ENCODE measurements around the gene ARHGAP42. TPM values are rescaled to one million over a fixed set of nuclear protein-coding genes. Genes with fewer than 3 reads are reported as not detected.
A peak's percentile ranks its signal among the peaks of the same experiment; 100 is the strongest.

ARHGAP42 gene, protein sequence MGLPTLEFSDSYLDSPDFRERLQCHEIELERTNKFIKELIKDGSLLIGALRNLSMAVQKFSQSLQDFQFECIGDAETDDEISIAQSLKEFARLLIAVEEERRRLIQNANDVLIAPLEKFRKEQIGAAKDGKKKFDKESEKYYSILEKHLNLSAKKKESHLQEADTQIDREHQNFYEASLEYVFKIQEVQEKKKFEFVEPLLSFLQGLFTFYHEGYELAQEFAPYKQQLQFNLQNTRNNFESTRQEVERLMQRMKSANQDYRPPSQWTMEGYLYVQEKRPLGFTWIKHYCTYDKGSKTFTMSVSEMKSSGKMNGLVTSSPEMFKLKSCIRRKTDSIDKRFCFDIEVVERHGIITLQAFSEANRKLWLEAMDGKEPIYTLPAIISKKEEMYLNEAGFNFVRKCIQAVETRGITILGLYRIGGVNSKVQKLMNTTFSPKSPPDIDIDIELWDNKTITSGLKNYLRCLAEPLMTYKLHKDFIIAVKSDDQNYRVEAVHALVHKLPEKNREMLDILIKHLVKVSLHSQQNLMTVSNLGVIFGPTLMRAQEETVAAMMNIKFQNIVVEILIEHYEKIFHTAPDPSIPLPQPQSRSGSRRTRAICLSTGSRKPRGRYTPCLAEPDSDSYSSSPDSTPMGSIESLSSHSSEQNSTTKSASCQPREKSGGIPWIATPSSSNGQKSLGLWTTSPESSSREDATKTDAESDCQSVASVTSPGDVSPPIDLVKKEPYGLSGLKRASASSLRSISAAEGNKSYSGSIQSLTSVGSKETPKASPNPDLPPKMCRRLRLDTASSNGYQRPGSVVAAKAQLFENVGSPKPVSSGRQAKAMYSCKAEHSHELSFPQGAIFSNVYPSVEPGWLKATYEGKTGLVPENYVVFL
- 13.9 and 16.8 TPM in 2 replicates for total RNA-seq

DNA sequence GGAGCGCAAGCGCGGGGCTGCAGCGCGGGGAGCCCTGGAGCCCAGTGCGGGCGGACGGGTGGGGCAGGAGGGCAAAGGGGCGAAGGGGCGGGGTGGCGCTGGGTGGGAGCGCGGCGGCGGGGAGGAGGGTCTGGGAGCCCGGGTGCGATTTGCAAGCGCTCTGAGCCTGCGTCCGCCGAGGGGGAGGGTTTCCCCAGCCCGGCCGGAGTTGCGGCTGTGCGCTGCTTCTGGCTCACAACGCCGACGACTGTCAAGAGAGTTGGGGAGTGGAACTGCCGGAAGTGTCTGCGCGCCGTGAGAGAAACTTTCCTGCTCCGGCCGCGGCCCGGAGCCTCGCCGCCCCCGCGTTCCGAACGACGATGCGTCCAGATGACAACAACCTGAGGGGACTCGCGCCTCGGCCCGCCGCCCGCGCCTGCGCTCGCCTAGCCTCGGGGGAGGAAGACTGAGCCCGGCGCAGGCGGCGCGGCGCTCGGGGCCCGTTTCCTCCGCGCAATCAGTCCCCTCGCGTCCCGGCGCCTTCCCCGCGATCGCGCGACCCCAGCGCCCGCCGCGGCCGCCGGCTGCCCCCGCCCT is at the start of gene ARHGAP42:
TSS of gene ARHGAP42 (plus strand) at position 235 of the 576 bp plus-strand sequence. CDS start 391 bp downstream, outside the sequence.
- DNase-seq (ENCODE audit: low read depth), result peak; percentile 81
- TF ChIP-seq, protein P1, sequence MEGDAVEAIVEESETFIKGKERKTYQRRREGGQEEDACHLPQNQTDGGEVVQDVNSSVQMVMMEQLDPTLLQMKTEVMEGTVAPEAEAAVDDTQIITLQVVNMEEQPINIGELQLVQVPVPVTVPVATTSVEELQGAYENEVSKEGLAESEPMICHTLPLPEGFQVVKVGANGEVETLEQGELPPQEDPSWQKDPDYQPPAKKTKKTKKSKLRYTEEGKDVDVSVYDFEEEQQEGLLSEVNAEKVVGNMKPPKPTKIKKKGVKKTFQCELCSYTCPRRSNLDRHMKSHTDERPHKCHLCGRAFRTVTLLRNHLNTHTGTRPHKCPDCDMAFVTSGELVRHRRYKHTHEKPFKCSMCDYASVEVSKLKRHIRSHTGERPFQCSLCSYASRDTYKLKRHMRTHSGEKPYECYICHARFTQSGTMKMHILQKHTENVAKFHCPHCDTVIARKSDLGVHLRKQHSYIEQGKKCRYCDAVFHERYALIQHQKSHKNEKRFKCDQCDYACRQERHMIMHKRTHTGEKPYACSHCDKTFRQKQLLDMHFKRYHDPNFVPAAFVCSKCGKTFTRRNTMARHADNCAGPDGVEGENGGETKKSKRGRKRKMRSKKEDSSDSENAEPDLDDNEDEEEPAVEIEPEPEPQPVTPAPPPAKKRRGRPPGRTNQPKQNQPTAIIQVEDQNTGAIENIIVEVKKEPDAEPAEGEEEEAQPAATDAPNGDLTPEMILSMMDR (IDR thresholded peaks at IDR 0.05; ENCODE audit: insufficient read depth, low read depth, low read length), result no peak
- peak within 1 kb of the TSS; percentile 86 for H3K4me3 ChIP-seq (ENCODE audit: low read depth, low read length)

DNA sequence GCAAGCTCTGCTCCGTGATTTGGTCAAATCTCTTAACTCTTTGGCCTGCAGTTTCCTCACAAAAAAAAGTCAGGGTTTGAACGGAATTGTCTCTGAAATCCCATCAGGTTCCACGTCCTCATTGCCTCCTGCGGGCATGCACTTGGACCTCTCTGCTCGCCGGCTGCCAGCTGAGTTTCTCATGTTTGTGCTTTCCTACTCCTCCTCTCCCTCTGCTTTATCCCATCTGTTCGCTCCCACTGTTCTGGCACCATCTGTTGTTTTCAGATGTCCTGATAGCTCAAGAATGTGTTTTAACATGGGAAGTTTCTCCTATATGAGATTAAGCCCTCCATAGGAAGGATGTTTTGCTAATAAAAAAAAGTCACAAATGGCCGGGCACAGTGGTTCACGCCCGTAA is 49.4 kb upstream of the ARHGAP42 start:
- DNase-seq (ENCODE audit: low read depth), result peak; percentile 69
- TF ChIP-seq, protein P1 (IDR thresholded peaks at IDR 0.05; ENCODE audit: insufficient read depth, low read depth, low read length), result no peak
- H3K4me3 ChIP-seq (ENCODE audit: low read depth, low read length), result no peak overlapping the region

DNA sequence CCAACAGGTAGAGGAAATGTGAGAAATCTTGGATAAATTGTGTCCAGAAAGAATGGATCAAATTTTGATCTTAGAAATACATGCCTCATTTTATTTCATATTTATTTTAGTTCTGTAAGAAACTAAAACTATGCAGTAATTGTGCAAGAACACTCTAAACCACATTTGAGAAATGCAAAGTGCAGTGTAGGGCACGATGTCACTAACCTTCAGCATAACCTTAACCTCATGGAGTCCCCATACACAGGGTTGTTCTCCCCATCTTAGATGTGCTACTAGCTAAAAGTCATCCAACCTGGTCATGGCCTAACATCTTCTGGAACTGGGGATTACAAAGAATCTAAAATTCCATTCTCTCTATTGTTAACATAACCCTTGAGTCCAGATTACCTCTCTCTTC is 48.4 kb upstream of the ARHGAP42 start:
- TF ChIP-seq, protein P1 (IDR thresholded peaks at IDR 0.05; ENCODE audit: insufficient read depth, low read depth, low read length), result no peak
- DNase-seq (ENCODE audit: low read depth), result no peak
- no peak overlapping the region for H3K4me3 ChIP-seq (ENCODE audit: low read depth, low read length)

DNA sequence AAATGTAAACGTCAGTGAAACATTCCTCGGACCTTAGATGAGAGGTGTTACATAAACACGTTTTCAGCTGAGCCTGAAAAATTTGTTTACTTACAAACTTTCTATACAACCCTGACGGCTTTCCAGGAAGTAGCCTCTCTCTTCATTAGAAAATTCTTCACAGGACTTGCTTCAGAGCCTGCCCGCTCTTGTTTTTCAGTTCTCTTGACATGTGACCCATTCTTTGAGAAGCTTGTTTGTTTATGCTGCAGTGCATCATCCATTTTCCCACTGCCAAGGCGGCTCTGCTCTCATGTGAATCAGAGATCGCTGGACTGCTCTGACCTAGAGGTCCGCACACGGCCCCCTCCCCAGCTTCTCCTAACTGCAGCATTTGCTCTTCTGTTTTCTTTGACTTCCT is 47.9 kb upstream of the ARHGAP42 start:
- TF ChIP-seq, protein P1 (IDR thresholded peaks at IDR 0.05; ENCODE audit: insufficient read depth, low read depth, low read length), result no peak

DNA sequence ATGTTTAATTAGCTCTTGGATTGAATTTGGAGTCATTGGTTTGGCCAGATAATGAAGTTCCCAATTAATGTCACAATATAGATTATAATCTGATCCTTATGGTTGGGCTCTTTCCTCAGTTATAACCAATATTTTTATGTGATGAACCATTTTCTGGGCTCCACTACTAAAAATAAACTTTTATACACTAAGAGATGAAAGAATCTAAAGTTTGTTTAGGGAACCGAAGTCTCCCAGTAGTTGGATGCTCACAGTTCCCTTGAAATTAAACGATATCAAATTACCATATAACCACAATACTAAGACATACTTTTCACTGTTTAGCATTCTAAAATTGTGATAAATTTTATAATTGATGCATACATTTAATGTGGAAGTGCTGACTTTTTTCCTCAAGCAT is 47.0 kb upstream of the ARHGAP42 start:
- TF ChIP-seq, protein P1 (IDR thresholded peaks at IDR 0.05; ENCODE audit: insufficient read depth, low read depth, low read length), result no peak
- DNase-seq (ENCODE audit: low read depth), result no peak

More for the DNA sequence above, 47.9 kb upstream of the ARHGAP42 start:
- H3K4me3 ChIP-seq (ENCODE audit: low read depth, low read length), result no peak overlapping the region
- DNase-seq (ENCODE audit: low read depth), result peak; percentile 87

DNA sequence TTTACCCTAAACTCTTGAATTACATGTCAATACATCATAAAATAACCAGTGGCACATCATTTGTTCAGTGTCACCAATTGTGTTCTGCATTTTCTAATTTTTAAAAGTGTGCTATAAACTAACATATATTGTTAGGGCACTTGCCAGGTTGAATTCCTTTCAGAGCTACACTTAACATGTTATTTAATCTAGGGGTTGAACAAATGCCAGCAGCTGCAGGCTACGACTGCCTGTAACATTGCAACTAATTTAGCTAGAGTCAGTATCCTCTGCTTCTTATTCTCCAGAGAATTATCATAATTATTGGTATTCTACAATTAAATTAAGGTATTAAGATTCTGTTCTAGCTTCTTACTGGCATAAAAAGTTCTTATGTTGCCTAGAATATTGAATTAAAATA is 46.4 kb upstream of the ARHGAP42 start:
- no peak for DNase-seq (ENCODE audit: low read depth)
- TF ChIP-seq, protein P1 (IDR thresholded peaks at IDR 0.05; ENCODE audit: insufficient read depth, low read depth, low read length), result no peak

More for the DNA sequence above, 47.0 kb upstream of the ARHGAP42 start:
- H3K4me3 ChIP-seq (ENCODE audit: low read depth, low read length), result no peak overlapping the region

More for the DNA sequence above, 46.4 kb upstream of the ARHGAP42 start:
- H3K4me3 ChIP-seq (ENCODE audit: low read depth, low read length), result no peak overlapping the region

All from fibroblast of villous mesenchyme (primary cell).